Tibial nerve (tissue), 4 donors: ENCODE results near the gene KCTD2.
A peak's percentile ranks its signal among the peaks of the same experiment; 100 is the strongest.

Experiments used
- CTCF ChIP-seq, 5 experiments: fragments of 200-600 bp in 3 of 5; fragments of 450-650 bp in 2 of 5; sonication (generic) in 3 of 5; IDR thresholded peaks; one replicate each; pipeline ENCODE4 v1.5.1; 2016 to 2019; ENCODE audit warnings: antibody characterized with exemption in 5 of 5, mild to moderate bottlenecking in 3 of 5, moderate library complexity in 2 of 5
- EP300 ChIP-seq, 2 donors: sonication (generic); formaldehyde crosslinking; IDR thresholded peaks; one replicate each; pipeline ENCODE4 v1.6.1; 2017; ENCODE audit warnings: antibody characterized with exemption in 2 of 2, mild to moderate bottlenecking in 1 of 2

GRCh38 chr17:75109407-75110233, 62.6 kb downstream of the KCTD2 start, which contains the start of gene ARMC7:
- TF ChIP-seq CTCF (IDR thresholded peaks at IDR 0.05) (no peak), EP300 (IDR thresholded peaks at IDR 0.05) (peak in 1 of 2 donors; percentile 73)
